ENCODE data around the gene SLC25A13.
A peak's percentile ranks its signal among the peaks of the same experiment; 100 is the strongest.

SLC25A13 gene

GRCh38 chr7:96238976-96239766 lies 82.7 kb downstream of the SLC25A13 start:
- no peak for DNase-seq

DNA sequence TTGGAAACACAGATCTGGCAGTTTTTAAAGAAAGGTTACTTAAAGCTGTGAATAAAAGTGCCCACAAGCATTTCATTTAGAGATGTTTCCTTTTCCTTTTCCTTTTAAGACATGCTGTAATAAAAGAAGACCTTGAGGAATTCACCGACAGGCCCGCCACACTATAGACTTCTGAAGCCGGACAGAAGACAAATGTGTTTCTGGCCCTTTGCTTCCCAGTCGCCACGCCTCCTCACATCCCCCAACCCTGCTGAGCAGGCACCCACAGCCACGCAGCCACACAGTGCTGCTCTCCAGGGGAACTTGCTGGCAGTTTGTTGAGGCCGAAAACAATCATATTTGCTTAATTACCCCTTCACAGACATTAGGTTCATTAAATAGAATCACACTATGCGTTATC lies 83.4 kb downstream of the SLC25A13 start:
- no peak for DNase-seq

GRCh38 chr7:96237040-96237439 lies 84.9 kb downstream of the SLC25A13 start:
- DNase-seq = no peak

- peak; percentile 88 for DNase-seq
Observed at GRCh38 chr7:96236198-96237039, 85.5 kb downstream of the SLC25A13 start.

DNA sequence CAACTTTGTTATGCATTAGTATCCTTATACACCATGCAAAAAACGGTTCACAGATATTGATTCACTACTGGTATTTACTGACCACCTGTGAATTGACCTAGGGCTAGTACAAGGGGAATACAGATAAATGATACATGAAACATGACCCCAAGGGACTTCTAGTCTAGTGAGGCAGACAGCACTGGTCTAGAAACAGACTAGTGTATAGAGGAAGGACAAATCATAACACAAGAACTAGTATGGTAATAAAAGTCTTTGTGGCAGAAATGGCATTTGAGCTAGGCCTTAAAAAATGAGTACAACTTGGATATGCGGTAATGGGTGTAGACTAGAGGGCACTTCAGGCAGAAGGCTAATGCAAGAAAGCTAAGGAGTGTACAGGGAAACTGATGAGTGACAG lies 86.6 kb downstream of the SLC25A13 start:
- no peak for DNase-seq

DNA sequence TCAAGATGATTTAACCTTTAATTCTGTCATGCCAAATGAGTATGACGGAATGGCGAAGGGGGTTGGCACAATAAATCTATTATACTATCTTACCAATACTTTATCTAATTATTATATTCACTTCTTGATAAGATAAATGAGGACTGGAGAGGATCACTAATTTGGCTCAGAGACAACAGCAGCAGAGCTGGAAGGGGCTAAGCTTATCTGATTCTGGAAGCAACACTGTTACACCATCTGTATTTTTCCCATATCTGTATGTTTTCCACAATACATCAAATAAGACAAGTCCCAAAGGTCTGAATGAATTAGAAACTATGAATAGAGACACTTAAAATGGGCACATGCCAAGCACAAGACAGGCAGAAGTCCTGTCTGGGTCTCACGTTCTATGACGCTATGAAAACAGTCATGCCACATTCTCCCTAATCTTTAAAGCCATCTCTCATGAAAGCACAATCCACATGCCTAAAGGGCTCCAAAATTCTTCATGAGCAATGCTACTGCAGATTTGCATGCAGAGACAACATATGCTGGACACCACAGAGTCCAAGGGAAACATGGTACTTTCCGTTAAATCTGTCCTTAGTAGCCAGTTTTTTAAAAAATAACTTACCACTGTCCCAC lies 88.3 kb downstream of the SLC25A13 start:
- no peak for DNase-seq

DNA sequence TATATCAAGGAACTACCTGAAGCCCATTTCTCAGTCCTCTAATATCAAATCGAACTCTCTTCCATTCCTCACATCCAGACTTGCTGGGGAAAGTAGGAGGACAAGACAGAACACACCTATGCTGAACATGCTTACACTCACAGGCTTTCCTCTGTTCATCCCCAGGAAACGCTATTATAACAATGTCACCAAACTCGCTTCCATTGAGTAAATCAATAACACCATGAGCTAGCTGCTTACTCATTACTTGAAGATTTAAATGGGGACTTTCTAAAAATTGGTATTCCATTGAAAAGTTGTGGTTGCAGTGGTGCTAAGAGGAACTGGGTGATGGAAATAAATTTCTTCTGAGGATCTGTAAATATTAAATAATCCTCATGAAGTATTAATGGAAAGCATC lies 88.8 kb downstream of the SLC25A13 start:
- DNase-seq = no peak

DNA sequence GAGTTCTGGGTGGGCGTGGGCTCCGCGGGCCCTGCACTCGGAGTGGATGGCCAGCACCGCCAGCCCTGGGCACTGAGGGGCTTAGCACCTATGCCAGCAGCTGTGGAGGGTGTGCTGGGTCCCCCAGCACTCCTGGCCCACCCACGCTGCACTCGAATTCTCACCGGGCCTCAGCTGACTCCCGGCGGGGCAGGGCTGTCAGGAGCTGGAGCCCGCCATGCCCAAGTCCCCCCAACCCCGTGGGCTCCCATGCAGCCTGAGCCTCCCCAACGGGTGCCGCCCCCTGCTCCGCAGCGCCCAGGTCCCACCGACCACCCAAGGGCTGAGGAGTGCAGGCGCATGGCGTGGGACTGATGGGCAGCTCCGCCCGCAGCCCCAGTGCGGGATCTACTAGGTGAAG lies 93.1 kb downstream of the SLC25A13 start:
- DNase-seq = no peak

GRCh38 chr7:96225251-96225650 lies 96.6 kb downstream of the SLC25A13 start:
- no peak for DNase-seq

DNA sequence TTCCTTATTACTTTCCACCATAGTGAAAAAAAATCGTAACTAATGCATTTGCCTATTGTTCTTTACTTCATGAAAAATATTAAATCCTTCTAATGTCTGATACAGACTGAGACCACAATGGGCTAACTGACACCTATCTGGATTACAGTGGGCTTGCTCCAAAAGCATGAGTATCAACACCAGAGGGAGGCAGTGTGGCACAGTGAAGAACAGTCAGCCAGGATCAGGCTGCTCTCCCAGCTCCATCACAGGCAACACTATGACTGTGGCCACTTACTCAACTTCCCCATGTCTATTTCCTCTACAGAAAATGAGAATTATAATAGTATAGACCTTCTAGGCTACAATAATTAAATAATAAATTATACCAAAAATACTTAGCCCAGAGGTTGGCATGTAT lies 97.2 kb downstream of the SLC25A13 start:
- DNase-seq = peak; percentile 24

DNA sequence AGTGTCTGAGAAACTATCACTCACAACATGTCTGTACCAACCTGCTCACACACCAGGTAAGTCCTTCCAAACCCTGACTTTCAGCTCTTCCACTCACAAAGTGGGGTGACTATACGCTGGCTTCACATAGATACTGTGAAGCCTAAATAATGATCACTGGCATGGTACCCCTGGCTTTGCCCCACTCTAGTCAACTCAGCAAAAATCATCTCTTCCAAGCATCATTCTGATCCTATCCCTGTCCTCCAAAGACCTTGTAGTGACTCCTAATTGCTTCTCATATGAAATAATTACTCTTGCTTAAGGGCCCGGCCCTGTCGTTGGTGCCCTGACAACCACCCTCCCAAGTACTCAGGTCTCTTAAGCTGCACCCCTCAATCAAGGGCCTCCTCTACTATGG lies 97.8 kb downstream of the SLC25A13 start:
- no peak for DNase-seq

DNA sequence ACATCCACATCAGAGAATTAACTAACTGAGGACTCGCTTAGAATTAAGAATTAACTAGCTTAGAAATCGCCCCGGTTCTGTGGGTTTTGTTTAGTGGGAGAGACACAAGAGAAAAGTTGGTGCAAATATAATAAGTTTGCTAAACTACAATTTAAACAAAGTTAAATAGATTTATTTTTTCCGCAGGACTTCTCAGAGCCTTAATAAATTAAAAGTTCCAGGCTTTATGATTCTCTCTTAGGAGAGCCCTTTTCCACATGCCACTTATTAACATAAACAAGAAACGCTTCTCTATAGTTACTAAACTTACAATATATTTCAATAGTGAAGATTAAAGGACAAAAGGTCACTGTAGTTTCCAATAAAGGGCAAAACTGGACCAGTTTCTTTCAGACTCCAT lies 100.0 kb downstream of the SLC25A13 start:
- no peak for DNase-seq

DNA sequence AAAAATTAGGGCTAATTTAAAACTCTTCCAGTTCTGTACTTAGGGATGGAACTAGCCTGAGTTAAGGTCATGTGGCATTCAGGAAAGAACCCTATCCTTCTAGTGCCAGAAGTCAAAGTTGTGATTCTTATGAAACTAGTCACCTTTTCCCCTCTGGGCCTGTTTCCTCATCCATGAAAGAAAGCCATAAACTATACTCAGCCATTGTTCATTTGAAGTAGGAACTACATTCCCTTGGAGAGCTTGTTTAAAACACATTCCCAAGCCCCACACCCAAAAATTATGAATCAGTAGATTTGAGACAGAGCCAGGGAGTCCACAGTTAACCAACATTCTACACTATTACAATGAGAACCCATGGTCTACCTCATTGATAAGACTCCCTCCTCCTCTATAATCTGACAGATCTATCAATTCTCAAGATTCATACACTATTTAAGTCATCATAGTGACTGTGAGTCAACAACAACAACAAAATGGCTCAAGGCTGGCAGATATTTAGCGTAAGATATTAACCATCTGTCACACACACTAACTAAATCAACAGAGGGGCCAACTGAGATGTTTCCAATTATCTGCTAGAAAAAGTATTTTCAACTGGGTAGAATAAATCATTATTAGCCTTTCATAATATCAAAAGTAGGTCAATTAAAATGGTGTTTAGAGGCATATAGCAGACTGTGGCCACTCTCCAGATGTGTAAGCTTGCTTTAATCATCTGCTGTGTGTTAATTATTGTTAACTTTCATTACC lies 102.3 kb downstream of the SLC25A13 start:
- DNase-seq = no peak

DNA sequence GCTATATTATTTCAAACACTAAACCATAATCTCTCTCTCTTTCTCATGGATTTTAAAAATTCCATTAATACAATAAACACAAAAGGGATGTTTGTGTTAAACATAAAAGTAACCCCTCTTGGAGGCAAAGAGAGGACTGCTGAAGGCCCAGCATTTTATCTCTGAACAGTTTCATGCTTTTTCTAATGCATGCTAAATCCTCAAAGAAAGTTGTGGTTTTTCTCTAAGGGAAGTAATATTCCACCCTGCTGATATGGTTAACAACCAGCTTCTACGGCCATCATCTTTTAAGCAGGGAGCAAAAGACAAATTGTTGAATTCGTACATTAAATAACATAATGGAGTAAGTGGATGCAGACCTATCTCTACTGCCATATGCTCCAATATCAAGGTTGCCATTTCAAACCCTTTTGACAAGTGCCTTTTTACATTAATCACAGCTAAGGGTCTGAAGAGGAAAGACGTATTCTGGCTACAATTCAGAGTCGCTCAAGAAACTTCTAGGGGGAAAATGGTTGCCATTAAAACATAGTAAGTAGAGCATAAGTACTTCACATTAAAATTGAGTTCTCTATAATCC lies 103.1 kb downstream of the SLC25A13 start:
- DNase-seq = no peak

GRCh38 chr7:96217147-96217546 lies 104.8 kb downstream of the SLC25A13 start:
- DNase-seq = no peak

GRCh38 chr7:96216373-96216772 lies 105.5 kb downstream of the SLC25A13 start:
- no peak for DNase-seq

DNA sequence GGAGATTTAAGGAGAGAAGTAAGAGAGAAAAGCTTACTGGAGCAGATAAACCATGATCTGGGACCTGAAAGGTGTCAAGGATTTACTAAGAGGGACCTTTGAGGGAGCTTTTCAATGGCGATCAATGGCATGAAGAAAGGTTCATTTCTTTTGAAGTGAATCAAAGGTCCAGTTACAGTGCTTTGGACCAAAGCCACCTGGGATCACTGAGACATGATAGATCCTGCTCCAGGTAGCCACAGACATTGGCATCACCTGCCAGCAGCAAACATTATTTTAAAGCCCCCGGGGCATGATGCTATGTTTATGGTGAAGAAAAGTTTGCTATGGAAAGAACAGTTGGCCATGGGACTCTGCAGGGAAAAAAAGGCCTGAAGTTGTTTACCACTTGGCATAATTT lies 109.4 kb downstream of the SLC25A13 start:
- DNase-seq = no peak

GRCh38 chr7:96211954-96212353 lies 109.9 kb downstream of the SLC25A13 start:
- no peak for DNase-seq

GRCh38 chr7:96205665-96206064 lies 116.2 kb downstream of the SLC25A13 start:
- DNase-seq = peak; percentile 54

GRCh38 chr7:96204601-96205000 lies 117.3 kb downstream of the SLC25A13 start:
- DNase-seq = no peak

- no peak for DNase-seq
Observed at GRCh38 chr7:96203786-96204185, 118.1 kb downstream of the SLC25A13 start.

DNA sequence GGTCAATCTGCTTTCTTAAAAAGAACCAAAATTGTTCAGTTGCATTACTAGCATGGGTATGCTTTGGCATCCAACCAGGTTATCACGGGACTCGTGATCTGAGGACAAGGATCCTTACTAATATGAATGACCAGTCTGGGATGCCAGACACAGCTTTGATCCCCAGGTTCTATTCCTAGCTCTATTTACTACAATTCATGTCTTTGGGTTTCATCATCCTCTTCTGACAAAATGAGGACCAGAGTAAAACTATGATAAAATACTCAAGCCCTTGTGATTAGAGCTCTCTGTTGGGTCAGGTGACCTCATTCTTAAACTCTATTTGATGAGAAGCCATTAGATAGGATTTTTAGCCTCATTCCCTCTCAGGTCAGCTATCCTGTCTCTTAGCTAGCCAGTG lies 119.8 kb downstream of the SLC25A13 start:
- no peak for DNase-seq

DNA sequence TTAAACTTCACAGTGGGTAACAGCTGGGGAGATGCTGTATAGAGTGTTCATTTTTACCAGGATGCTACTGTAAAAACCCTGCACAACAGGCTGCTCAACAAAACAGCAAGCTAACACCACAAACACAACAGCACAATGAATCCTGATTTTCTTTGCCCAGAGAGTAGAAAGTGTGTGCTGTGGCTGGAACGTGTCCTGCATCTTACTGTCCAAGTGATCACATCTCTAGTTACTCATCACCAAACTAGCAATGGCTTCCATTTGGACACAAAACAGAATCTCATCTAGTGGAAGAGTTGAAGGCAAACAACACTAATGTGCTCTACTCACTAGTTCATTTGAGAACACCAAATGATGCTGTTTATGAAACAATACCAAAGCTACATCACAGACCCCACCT lies 121.2 kb downstream of the SLC25A13 start:
- DNase-seq = no peak

All from hematopoietic multipotent progenitor cell treated with erythropoietin and hydrocortisone succinate and interleukin-3 and kit ligand, for 8 days (in vitro differentiated cells).